Nephron progenitor cell (in vitro differentiated cells): Measurements from ENCODE around the gene CISD3.

ENCODE experiments used
- DNase-seq: peaks from one replicate; pipeline ENCODE4 v3.0.0; 2021
- H3K27ac Mint-ChIP-seq: 2 replicates; pipeline ENCODE4 v1.8.0; 2021; ENCODE audit warnings: mild to moderate bottlenecking, moderate library complexity, mixed read lengths
- H3K27me3 Mint-ChIP-seq: 2 replicates; pipeline ENCODE4 v1.8.0; 2021; ENCODE audit warnings: mild to moderate bottlenecking, low read depth, mixed read lengths; ENCODE audit not compliant: poor library complexity
- H3K36me3 Mint-ChIP-seq: 2 replicates; pipeline ENCODE4 v1.8.0; 2021; ENCODE audit warnings: low read depth, mixed read lengths
- H3K4me1 Mint-ChIP-seq: 2 replicates; pipeline ENCODE4 v1.8.0; 2021; ENCODE audit warnings: mixed read lengths
- H3K4me3 Mint-ChIP-seq: 2 replicates; pipeline ENCODE4 v1.8.0; 2021; ENCODE audit warnings: mild to moderate bottlenecking, moderate library complexity, mixed read lengths
- H3K9me3 Mint-ChIP-seq: 2 replicates; pipeline ENCODE4 v1.8.0; 2021; ENCODE audit warnings: mild to moderate bottlenecking, moderate library complexity, mixed read lengths
- TF ChIP-seq, protein P1 (sequence below): fragments of 200-600 bp; sonication (generic); IDR thresholded peaks from 2 replicates; pipeline ENCODE4 v1.5.0; 2021; ENCODE audit warnings: antibody characterized with exemption

Gene CISD3

GRCh38 chr17:38740044-38740443 is 9.9 kb downstream of the CISD3 start:
- H3K36me3 Mint-ChIP-seq: peaks cover 38% of the 10 kb centered on the region
- DNase-seq: no peak
- TF ChIP-seq, protein P1, sequence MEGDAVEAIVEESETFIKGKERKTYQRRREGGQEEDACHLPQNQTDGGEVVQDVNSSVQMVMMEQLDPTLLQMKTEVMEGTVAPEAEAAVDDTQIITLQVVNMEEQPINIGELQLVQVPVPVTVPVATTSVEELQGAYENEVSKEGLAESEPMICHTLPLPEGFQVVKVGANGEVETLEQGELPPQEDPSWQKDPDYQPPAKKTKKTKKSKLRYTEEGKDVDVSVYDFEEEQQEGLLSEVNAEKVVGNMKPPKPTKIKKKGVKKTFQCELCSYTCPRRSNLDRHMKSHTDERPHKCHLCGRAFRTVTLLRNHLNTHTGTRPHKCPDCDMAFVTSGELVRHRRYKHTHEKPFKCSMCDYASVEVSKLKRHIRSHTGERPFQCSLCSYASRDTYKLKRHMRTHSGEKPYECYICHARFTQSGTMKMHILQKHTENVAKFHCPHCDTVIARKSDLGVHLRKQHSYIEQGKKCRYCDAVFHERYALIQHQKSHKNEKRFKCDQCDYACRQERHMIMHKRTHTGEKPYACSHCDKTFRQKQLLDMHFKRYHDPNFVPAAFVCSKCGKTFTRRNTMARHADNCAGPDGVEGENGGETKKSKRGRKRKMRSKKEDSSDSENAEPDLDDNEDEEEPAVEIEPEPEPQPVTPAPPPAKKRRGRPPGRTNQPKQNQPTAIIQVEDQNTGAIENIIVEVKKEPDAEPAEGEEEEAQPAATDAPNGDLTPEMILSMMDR: no peak
- H3K27me3 Mint-ChIP-seq: no peaks in the 10 kb centered on the region
- no peak overlapping the region for H3K27ac Mint-ChIP-seq
- no peaks in the 10 kb centered on the region for H3K9me3 Mint-ChIP-seq
- no peak overlapping the region for H3K4me3 Mint-ChIP-seq
- peaks cover 51% of the 10 kb centered on the region for H3K4me1 Mint-ChIP-seq

DNA sequence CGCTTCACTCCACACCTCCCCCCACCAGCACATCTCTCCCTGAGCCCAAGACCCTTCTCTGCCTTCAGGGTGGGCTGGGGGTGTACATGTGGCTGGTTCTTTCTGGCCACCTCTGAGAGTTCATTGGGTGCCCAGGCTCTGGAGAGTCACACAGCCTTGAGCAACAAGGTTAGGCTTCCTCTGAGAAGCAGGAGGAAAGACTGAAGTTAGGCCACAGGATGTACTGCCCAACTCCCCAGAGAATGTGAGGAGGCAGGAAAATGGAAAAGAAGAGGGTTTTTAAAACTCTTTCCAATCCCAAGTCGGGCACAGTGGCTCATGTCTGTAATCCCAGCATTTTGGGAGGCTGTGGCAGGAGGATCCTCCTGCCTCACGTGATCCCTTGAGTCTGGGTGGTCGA is 10.7 kb downstream of the CISD3 start:
- Mint-ChIP-seq H3K4me1 (peaks cover 53% of the 10 kb centered on the region), H3K27me3 (no peaks in the 10 kb centered on the region), H3K4me3 (no peak overlapping the region), H3K9me3 (no peaks in the 10 kb centered on the region), H3K36me3 (peaks cover 33% of the 10 kb centered on the region), H3K27ac (no peak overlapping the region)
- DNase-seq: no peak
- TF ChIP-seq, protein P1: no peak

- DNase-seq: no peak
- H3K27me3 Mint-ChIP-seq: no peaks in the 10 kb centered on the region
- H3K4me3 Mint-ChIP-seq: no peak overlapping the region
- peak overlapping the region; percentile 83 for H3K27ac Mint-ChIP-seq
- peaks cover 59% of the 10 kb centered on the region for H3K4me1 Mint-ChIP-seq
- TF ChIP-seq, protein P1: no peak
- peaks cover 33% of the 10 kb centered on the region for H3K36me3 Mint-ChIP-seq
- no peaks in the 10 kb centered on the region for H3K9me3 Mint-ChIP-seq
Measured at GRCh38 chr17:38741461-38741860, 11.3 kb downstream of the CISD3 start.

GRCh38 chr17:38741921-38742410 is 11.8 kb downstream of the CISD3 start:
- Mint-ChIP-seq H3K36me3 (peaks cover 33% of the 10 kb centered on the region), H3K27me3 (no peaks in the 10 kb centered on the region), H3K27ac (peak overlapping the region; percentile 44), H3K4me3 (no peak overlapping the region), H3K4me1 (peaks cover 64% of the 10 kb centered on the region), H3K9me3 (no peaks in the 10 kb centered on the region)
- TF ChIP-seq, protein P1: no peak
- no peak for DNase-seq

DNA sequence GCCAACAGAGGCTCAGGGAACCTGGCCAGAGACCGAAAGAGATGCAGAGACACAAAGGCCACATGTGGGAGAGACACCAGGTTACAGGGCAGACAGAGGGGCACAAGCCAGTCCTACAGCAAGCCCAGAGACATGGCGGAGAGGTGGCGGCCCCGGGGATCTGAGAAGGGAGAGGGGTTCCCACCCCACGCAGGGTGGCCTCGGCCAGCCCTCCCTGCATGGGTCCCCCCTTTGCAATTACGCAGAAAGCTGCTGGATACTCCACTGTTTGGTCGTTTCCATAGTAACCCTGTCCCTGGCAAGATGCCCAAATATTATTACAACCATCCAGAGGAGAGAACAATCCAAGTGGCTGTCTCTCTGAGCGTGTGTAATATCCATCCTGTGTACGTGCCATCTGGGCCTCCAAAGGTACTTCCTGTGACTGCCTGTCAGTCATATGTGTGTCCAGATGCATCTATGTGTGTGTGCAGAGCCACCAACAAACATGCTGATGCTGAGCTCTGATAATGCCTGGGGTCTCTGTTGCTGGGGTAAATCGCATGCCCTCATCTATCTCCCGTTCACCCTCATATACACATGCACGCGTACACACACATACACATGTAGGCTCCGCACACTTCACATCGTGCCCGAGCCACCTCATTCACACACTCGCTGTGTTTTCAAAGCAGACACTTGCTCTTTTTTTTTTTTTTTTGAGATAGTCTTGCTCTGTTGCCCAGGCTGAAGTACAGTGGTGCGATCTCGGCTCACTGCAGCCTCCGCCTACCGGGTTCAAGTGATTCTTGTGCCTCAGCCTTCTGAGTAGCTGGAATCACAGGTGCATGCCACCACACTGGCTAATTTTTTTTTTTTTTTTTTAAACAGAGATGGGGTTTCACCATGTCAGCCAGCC is 12.5 kb downstream of the CISD3 start:
- Mint-ChIP-seq H3K27ac (no peak overlapping the region), H3K4me3 (no peak overlapping the region), H3K9me3 (no peaks in the 10 kb centered on the region), H3K36me3 (peaks cover 33% of the 10 kb centered on the region), H3K4me1 (peaks cover 65% of the 10 kb centered on the region), H3K27me3 (no peaks in the 10 kb centered on the region)
- TF ChIP-seq, protein P1: no peak
- no peak for DNase-seq
